ENCODE data around the gene TMOD1.

GRCh38 chr9:97504381-97505216, 3.1 kb downstream of the TMOD1 start:
- TF ChIP-seq POLR2AphosphoS5 (IDR thresholded peaks at IDR 0.05; ENCODE audit: control insufficient read depth, insufficient read depth, low read depth, low read length) (0 out of 2 replicates have a peak, but pooled peaks have one; percentile 4), HDAC8 (tag; IDR thresholded peaks at IDR 0.05) (no peak), ZNF561 (CRISPR knock-in tag; conservative IDR thresholded peaks at IDR 0.05) (no peak), CEBPB (tag; IDR thresholded peaks at IDR 0.05) (no peak), TFE3 (CRISPR knock-in tag; IDR thresholded peaks at IDR 0.05) (no peak)

Measured in K562 (cell line).